Right cardiac atrium (tissue), 5 donors: ENCODE data around the gene MBP. TPM values are rescaled to one million over a fixed set of nuclear protein-coding genes. Genes with fewer than 3 reads are reported as not detected.

Experiments used
- ATAC-seq, 2 donors: fragments of 200-7000 bp; cut with Tn5 transposase; one replicate each; pipeline versions ENCODE4 v1.8.0 to v1.9.1; 2020; ENCODE audit warnings: moderate library complexity in 2 of 2, mild to moderate bottlenecking in 1 of 2
- DNase-seq, 3 donors: peaks; one replicate each; pipeline ENCODE4 v3.0.0-alpha.2; 2020
- H3K27ac ChIP-seq: one replicate; pipeline ENCODE4 v1.5.1; 2013; ENCODE audit warnings: mild to moderate bottlenecking, low read length, control low read depth, moderate library complexity
- H3K27me3 ChIP-seq: one replicate; pipeline ENCODE4 v1.6.1; 2013; ENCODE audit not compliant: control insufficient read depth, insufficient read depth
- H3K4me1 ChIP-seq: one replicate; pipeline ENCODE4 v1.6.1; 2013; ENCODE audit warnings: low read length; ENCODE audit not compliant: control insufficient read depth, insufficient read depth
- H3K4me3 ChIP-seq: one replicate; pipeline ENCODE4 v1.5.1; 2013; ENCODE audit warnings: low read length, control low read depth
- H3K9me3 ChIP-seq: one replicate; pipeline ENCODE4 v1.6.1; 2013; ENCODE audit warnings: low read length; ENCODE audit not compliant: control insufficient read depth
- WGBS: extraction: QIAGEN DNeasy Blood & Tissue Kit; methylation state at CpG from one replicate; pipeline ENCODE4 v1.1.7; 2013; 5-methylcytosine and 5-hydroxymethylcytosine counted together
- intact Hi-C, 4 donors: fragments of 100-400 bp; cut with DNase I; formaldehyde crosslinking; loops; one replicate each; pipeline versions ENCODE4 v1.11.0 to v1.14.0; 2022 to 2023
- polyA plus RNA-seq: library from polyadenylated mRNA; stranded (reverse); fragments of 200-250 nt; gene quantifications from one replicate; pipeline ENCODE4 v1.2.3, GENCODE V29; 2013
- total RNA-seq, 4 donors: library from RNA; stranded (reverse); fragmentation: NEBNext Ultra II Directional; extraction: Animal tissue kit (Norgen Biotek cat#: 25700); gene quantifications; one replicate each; pipeline ENCODE4 v1.2.1, GENCODE V29; 2021
- donor health status: healthy with polysubstance abuse.
- donor health status: DM: no; HTN: yes; CAD: no.
- donor health status: DM: no; HTN: no; CAD: no.
- donor health status: DM: no; HTN: yes; CAD: no; lungs with severe emphysema.
- donor health status: DM: yes; HTN: yes; CAD: no.

The MBP gene
- total and polyA plus RNA-seq, 5 donors: 10.5 to 26.4 (median 16.1) TPM

DNA sequence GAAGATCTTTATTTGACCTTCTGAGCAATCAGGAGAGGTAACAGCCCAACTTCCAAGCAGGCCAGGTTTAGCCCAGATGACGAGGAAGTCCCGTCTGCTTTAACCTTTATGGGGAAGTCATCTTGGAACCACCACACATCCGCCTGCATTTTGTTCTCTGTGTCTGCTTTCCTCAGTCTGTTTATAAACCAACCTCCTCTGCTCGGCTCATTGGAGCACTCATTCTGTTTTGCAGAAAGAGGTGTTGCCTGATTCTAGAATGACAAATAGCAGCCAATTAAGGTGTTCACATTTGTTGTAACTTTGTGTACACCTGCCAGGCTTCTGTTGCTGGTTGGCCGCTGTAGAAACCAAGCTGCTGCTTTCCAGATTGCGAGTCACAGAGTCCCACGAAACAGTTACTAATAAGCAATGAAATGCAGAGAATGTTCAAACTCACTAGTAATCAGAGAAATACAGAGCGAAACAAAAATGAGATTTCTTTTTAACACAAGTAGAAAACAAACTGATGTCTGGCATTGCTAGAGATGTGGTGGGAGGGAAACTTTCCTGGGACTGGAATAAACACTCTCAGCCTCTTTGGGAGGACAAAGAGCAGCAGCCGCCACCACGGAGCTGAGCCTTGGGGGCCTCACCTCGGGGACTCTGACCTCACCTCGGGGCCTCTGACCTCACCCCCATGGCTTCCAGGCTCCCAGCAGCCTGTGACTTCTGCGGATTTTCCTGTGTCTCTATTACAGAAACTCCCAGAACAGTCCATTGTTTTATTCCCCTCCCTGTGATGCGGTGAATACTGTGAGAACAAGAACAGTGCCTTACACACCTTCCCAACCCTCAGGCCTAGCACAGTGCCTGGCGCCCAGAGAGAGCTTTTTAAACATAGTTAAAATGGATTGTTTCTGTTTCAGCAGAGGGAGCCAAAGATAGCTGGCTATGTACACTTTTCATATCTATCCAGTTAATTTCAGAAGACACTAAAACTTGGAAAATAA, 64.0 kb downstream of the MBP start:
- Histone ChIP-seq H3K4me1 (peaks cover 7% of the 10 kb centered on the region), H3K4me3 (no peak overlapping the region), H3K27ac (peak overlapping the region; percentile 82), H3K9me3 (no peaks in the 10 kb centered on the region), H3K27me3 (no peaks in the 10 kb centered on the region)
- 52% methylated on average over 15 of the region's 15 CpGs for WGBS
- DNase-seq: peak in 1 of 3 donors; percentile 62
- intact Hi-C loops: loop anchor here in 1 of 4 donors (5.0 kb wide), 1 partner anchor 64 kb away; the partner anchor contains the start of gene MBP
- no peak for ATAC-seq

DNA sequence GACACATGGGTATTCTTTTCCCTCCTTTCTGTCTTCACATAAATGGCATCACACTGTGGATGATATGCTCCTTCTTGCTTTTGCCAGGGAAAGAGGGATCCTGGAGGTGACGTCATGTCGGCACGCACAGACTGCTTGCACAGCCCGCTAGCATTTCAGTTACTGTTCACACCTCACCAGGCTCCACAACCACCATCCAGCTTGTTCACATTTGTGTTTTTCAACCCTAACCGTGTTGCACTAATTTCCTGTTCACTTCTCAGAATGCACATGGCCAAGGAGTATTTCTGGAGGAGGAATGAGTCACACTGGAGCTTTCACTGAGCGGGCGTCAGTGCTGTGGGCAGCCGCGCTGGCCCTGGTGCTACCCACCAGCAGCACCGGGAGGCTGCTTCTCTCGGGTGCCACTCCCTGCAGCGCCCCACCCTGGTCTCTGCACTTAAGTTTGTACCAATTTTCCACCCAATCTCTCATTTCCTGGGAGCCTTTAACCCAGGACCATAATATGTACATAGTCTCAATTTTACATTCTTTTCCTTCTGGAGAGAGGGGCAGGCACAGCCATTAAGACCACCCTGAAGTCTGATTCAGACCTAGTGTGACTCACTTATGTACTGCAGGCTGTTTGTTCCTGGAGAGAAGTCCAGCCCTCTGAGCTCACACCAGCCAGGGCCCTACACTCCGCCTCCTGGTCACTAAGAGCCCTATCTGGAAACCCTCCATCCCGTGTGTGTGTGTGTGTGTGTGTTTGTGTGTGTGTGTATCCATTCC, 65.1 kb downstream of the MBP start:
- no peak overlapping the region for H3K4me3 ChIP-seq
- H3K4me1 ChIP-seq: peaks cover 11% of the 10 kb centered on the region
- intact Hi-C loops: loop anchor here in 1 of 4 donors (5.0 kb wide), 1 partner anchor 65 kb away; the partner anchor contains the start of gene MBP
- H3K27ac ChIP-seq: peak overlapping the region; percentile 82
- DNase-seq (peak; percentile 69 to 89 (median 79)), ATAC-seq (peak; percentile 78 to 80)
- no peaks in the 10 kb centered on the region for H3K9me3 ChIP-seq
- WGBS: 39% methylated on average over 14 of the region's 14 CpGs
- H3K27me3 ChIP-seq: no peaks in the 10 kb centered on the region

DNA sequence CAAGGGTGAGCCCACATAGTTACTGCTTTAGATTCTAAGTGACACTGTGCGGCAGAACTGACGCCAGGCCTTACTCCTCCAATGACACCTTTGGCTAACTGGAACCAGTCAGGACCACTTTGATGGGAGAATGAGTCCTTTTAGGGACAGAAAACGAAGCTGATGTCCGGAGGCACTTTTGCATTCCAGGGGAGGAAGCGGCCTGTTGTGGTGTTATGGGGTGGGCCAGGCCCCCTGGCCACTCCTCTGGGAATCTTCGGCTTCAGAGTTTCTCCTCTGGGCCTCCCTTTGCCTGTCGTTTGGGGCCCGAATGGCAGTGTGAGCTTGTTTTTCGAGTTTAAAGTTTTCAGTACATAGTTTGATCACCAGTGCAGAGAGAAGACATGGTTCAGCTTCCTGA, 65.9 kb downstream of the MBP start:
- 82% methylated on average over 9 of the region's 9 CpGs for WGBS
- H3K27ac ChIP-seq: no peak overlapping the region
- DNase-seq (peak in 1 of 3 donors; percentile 37), ATAC-seq (no peak)
- H3K4me3 ChIP-seq: no peak overlapping the region
- no peaks in the 10 kb centered on the region for H3K27me3 ChIP-seq
- intact Hi-C loops: loop anchor here in 1 of 4 donors (5.0 kb wide), 1 partner anchor 66 kb away; the partner anchor contains the start of gene MBP
- H3K9me3 ChIP-seq: no peaks in the 10 kb centered on the region
- peaks cover 11% of the 10 kb centered on the region for H3K4me1 ChIP-seq

DNA sequence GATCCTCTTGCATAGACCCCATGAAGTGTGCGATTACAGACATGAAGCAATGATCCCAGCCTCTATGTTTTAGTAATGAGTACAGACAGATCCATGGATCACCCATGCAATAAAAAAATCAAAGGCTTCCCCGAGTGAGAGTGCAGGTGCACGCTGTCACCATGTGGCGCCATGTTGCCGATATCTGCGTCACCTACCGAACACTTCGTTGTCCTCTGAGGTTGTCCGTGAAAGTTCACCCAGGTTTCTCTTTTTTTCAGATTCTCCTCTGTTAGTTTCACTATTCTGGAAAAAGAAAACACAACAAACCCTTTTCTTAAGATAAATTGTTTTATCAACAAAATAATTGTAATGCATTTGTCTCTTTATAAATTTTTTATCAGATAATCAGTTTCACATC, 66.5 kb downstream of the MBP start:
- DNase-seq (peak in 1 of 3 donors; percentile 33), ATAC-seq (no peak)
- intact Hi-C loops: loop anchor here in 1 of 4 donors (5.0 kb wide), 1 partner anchor 66 kb away; the partner anchor contains the start of gene MBP
- Histone ChIP-seq H3K4me3 (no peak overlapping the region), H3K9me3 (no peaks in the 10 kb centered on the region), H3K4me1 (peaks cover 11% of the 10 kb centered on the region), H3K27me3 (no peaks in the 10 kb centered on the region), H3K27ac (peak overlapping the region; percentile 5)
- WGBS: 98% methylated on average over 9 of the region's 9 CpGs

DNA sequence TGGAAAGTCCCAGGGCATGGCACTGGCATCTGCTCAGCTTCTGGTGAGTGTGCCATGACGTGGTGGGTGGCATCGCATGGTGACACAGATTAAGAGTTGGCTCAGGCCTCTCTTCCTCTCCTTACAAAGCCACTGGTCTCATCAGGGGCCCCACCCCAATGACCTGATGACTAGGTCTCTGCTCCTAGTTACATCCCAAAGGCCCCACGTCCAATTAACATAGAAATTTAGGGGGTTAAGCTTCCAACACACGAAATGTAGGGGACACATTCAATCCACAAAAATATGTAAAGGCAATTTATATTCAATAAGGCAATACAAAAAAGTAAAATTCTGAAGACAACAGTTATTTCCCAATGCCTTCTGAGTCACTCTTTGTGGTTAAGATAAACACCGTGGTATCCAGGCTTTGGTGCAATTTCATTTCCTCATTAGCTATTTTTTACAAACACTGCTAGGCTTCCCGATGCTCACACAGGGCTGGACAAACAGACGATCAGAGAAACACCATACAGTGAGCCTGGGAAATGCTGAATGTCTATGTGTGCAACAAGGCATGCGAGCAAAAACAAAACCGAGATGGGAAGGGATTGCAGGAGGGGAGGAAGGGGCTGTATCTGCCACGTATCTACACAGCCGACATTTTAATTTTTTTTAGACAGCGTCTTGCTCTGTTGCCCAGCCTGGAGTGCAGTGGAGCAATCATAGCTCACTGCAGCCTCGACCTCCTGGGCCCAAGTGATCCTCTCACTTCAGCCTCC, 67.2 kb downstream of the MBP start:
- peak; percentile 53 to 57 for ATAC-seq
- intact Hi-C loops: loop anchor here in 1 of 4 donors (5.0 kb wide), 1 partner anchor 67 kb away; the partner anchor contains the start of gene MBP
- Histone ChIP-seq H3K9me3 (no peaks in the 10 kb centered on the region), H3K27ac (peak overlapping the region; percentile 6), H3K4me3 (no peak overlapping the region), H3K4me1 (peaks cover 11% of the 10 kb centered on the region), H3K27me3 (no peaks in the 10 kb centered on the region)
- DNase-seq: peak in 2 of 3 donors; percentile 54 to 79
- WGBS: 69% methylated on average over 13 of the region's 13 CpGs

DNA sequence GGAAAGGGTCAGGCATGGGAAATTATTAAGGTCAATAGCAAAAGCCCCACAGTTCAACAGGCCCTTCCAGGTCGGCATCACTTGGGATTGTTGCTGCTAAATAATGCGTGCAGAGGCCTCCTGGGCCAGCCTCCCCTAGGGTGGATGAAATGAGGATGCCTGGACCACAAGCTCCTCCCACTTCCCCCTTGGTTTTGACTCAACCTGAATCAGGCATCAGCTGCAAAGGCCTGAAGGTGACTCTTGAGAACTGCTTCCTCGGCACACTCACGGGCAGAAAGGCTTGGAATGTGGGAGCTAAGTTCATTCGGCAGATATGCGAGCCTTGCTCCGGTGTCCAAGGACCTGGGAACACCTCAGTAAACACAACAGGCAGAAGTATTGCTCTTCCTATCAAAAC, 69.3 kb downstream of the MBP start:
- intact Hi-C loops: loop anchor here in 1 of 4 donors (5.0 kb wide), 1 partner anchor 61 kb away; no protein-coding TSS in a partner anchor
- H3K27ac ChIP-seq: no peak overlapping the region
- no peak overlapping the region for H3K4me3 ChIP-seq

DNA sequence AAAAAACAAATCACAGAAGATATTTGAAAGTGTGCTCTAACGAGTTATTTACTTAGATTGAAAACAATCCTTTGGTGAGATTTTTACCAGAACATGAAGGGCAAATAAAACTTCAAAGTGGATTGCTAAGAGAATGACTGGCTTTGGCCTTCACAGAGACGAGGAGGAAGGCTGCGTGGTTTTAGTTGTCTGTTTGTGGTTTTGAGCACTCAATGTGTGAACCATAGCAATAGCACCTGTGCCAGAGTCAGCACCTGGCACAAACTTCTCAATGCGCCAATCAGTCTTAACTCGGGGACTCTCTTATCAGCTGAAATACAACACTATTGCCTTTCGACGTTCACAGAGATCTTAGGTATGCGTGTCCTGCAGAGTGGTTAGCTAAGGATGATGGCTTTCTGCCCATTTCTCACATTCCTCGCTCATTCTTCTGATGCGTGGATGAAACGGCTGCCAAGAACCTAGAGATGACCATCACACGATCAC, 70.0 kb downstream of the MBP start:
- ATAC-seq (no peak), DNase-seq (no peak)
- Histone ChIP-seq H3K4me1 (peaks cover 8% of the 10 kb centered on the region), H3K27me3 (no peaks in the 10 kb centered on the region), H3K4me3 (no peak overlapping the region), H3K27ac (peak overlapping the region; percentile 8), H3K9me3 (no peaks in the 10 kb centered on the region)
- 60% methylated on average over 12 of the region's 12 CpGs for whole genome bisulfite sequencing
- intact Hi-C loops: loop anchor here in 1 of 4 donors (5.0 kb wide), 1 partner anchor 60 kb away; no protein-coding TSS in a partner anchor

More for the DNA sequence above, 69.3 kb downstream of the MBP start:
- no peak for ATAC-seq
- Histone ChIP-seq H3K9me3 (no peaks in the 10 kb centered on the region), H3K27me3 (no peaks in the 10 kb centered on the region), H3K4me1 (peaks cover 11% of the 10 kb centered on the region)
- peak in 1 of 3 donors; percentile 67 for DNase-seq
- WGBS: 87% methylated on average over 7 of the region's 7 CpGs

DNA sequence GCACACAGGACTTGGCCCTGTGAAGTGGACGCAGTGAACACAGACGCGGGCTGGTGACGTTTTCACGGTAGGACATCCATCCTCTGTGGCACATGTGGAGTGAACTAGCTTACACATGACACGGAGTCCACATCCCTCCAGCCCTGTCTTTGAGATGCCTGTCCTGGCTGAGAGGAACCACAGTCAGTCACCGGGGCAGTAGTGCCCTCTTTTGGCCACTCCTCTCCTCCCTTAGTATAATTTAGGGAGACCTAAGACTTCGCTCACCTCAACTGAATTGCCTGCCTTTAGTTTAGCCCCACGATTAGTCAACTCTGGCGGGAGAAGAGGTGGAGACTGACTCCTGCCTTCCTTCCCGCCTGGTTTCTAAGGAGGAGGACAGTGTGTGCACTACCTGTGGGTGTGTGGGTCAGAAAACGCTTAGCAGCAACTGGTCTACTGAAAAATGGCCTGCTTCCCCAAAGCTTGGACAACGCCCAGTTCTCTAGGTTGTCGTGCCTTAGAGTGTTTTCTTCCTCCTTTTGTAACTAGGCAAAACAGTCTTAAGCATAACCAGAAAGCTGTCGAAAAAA, 70.6 kb downstream of the MBP start:
- H3K4me1 ChIP-seq: peaks cover 6% of the 10 kb centered on the region
- no peaks in the 10 kb centered on the region for H3K9me3 ChIP-seq
- no peak overlapping the region for H3K4me3 ChIP-seq
- no peak overlapping the region for H3K27ac ChIP-seq
- DNase-seq: peak in 1 of 3 donors; percentile 52
- 72% methylated on average over 15 of the region's 15 CpGs for WGBS
- H3K27me3 ChIP-seq: no peaks in the 10 kb centered on the region
- intact Hi-C loops: loop anchor here in 1 of 4 donors (5.0 kb wide), 1 partner anchor 60 kb away; no protein-coding TSS in a partner anchor
- peak in 1 of 2 donors; percentile 34 for ATAC-seq

DNA sequence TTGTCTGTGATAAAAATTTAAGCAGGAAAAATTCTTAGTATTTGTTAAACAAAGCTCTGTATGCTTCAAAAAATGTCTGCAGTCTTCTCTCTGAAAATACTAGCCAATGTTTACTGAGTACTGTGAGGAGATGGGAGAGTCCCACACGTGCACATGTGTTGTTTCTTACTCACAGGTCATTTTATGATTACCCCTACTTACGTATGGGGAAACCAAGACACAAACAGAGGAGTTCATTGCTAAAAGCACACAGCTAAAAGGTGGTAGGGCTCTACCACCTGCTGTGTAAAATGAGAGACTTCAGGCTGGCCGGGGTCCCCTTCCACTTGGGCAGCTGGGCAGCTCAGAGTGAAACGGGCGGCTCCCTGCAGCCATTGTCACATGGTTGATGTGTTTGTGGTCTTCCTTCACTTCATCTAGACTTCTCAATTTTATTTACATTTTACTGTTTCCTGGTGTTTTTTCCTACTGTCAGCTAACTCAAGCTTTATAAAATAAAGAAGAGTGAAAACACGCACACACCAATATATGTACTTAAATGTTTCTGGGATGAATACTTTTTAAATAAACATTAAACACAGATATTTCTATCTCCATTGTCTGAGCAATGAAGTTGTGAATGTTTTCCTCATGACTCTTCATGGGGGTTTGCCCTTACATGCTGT, 71.2 kb downstream of the MBP start:
- no peak overlapping the region for H3K4me3 ChIP-seq
- DNase-seq (no peak), ATAC-seq (no peak)
- 82% methylated on average over 6 of the region's 6 CpGs for WGBS
- intact Hi-C loops: loop anchor here in 1 of 4 donors (5.0 kb wide), 1 partner anchor 59 kb away; no protein-coding TSS in a partner anchor
- H3K9me3 ChIP-seq: no peaks in the 10 kb centered on the region
- no peak overlapping the region for H3K27ac ChIP-seq
- H3K4me1 ChIP-seq: peaks cover 7% of the 10 kb centered on the region
- no peaks in the 10 kb centered on the region for H3K27me3 ChIP-seq
